ENCODE measurements around the gene UAP1L1. TPM values are rescaled to one million over a fixed set of nuclear protein-coding genes. Genes with fewer than 3 reads are reported as not detected.

UAP1L1 gene
- total and polyA plus RNA-seq, 7 donors, result 2.9 to 9.6 (median 5.7) TPM

DNA sequence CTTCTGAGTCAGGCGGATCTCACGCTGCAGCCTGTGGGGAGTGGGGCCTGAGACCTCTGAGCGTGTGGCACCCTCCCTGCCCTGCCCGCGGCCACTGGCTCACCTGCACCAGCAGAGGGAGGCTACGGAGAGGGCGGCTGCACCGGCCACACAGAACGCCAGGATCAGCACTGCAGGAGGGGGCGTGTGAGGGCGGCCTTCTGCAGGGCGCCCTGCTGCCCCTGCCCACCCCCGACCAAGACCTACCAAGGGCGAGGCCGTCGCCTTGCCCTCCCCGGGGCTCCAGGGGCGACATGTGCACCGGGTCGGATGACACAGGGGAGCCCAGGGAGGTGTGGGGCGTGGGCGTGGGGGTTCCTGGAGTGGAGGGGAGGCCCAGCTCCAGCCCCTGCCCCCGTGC lies 36.7 kb upstream of the UAP1L1 start:
- H3K27me3 ChIP-seq, result no peaks in the 10 kb centered on the region
- peaks cover 0 to 22% (median 19%) of the 10 kb centered on the region in 4 donors for H3K4me1 ChIP-seq
- no peak for DNase-seq
- TF ChIP-seq EP300 (IDR thresholded peaks at IDR 0.05), result no peak
- no peak for TF ChIP-seq POLR2A (IDR thresholded peaks at IDR 0.05)
- no peak for TF ChIP-seq CTCF (IDR thresholded peaks at IDR 0.05)
- TF ChIP-seq POLR2AphosphoS5 (IDR thresholded peaks at IDR 0.05), result no peak
- H3K36me3 ChIP-seq, result peaks cover 0 to 26% (median 16%) of the 10 kb centered on the region in 4 donors
- no peak overlapping the region for H3K4me3 ChIP-seq
- 87 to 89% methylated on average over 23 of the region's 23 CpGs for WGBS, 2 donors
- H3K9me3 ChIP-seq, result no peaks in the 10 kb centered on the region
- intact Hi-C loops (cut with DNase I), result no loop called here
- H3K27ac ChIP-seq, result peak overlapping the region in 2 of 4 donors; percentile 14

- Histone ChIP-seq H3K4me3 (no peak overlapping the region), H3K36me3 (peaks cover 0 to 26% (median 16%) of the 10 kb centered on the region in 4 donors), H3K27me3 (no peaks in the 10 kb centered on the region), H3K9me3 (no peaks in the 10 kb centered on the region), H3K27ac (peak overlapping the region in 2 of 4 donors; percentile 14 to 27), H3K4me1 (peaks cover 0 to 23% (median 21%) of the 10 kb centered on the region in 4 donors)
- TF ChIP-seq POLR2A (IDR thresholded peaks at IDR 0.05) (no peak), CTCF (IDR thresholded peaks at IDR 0.05) (no peak), EP300 (IDR thresholded peaks at IDR 0.05) (no peak), POLR2AphosphoS5 (IDR thresholded peaks at IDR 0.05) (no peak)
- intact Hi-C loops (cut with DNase I), result no loop called here
- DNase-seq, result no peak
- 72 to 75% methylated on average over 16 of the region's 16 CpGs for WGBS, 2 donors
Measured at GRCh38 chr9:137041124-137041523, 36.2 kb upstream of the UAP1L1 start.

DNA sequence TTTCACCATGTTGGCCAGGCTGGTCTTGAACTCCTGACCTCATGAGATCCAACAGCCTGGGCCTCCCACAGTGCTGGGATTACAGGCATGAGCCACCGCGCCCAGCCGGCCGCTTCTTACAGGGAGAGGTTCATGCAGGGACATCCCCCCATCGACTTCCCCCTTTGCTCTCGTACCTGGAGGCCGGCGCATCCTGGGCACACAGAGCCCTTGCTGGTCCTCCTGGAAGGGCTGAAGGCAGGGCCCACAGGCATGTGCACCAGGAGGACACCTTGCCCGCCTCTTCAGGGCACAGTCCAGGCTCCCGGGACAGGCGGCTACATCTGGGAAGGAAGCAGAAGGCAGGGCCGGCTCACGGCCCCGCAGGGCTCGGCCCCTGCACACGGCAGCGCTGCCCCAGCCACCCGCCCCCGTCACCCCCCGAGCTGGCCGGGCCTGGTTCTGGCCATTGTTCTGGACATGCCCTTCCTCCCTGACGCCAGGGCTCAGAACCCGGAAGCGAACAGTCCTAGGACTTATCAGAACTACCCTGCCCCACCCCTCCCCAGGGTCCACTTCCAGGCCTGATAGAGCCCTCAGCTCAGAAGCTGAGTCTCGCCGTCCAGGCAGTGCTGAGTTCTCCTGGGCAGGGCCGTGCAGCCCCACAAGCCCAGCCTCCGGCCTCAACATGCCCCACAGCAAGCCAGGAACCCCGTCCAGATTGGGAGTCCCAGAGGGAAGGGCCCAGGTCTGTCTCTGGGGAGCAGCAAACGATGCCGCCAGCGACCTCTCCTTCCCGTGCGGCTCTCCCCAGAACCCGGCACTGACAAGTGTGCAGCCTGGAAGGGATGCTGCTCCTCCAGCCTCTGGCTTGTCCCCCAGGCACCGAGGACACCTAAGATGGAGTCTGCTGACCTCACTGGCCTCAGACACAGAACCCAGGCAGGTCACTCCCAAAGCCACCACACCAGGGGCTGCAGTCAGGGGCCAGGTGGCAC lies 34.3 kb upstream of the UAP1L1 start:
- H3K4me1 ChIP-seq, result peaks cover 0 to 31% (median 28%) of the 10 kb centered on the region in 4 donors
- intact Hi-C loops (cut with DNase I), result no loop called here
- H3K9me3 ChIP-seq, result no peaks in the 10 kb centered on the region
- H3K36me3 ChIP-seq, result peaks cover 0 to 26% (median 16%) of the 10 kb centered on the region in 4 donors
- H3K4me3 ChIP-seq, result peak overlapping the region in 1 of 4 donors; percentile 2
- peaks cover 6 to 13% (median 11%) of the 10 kb centered on the region in 3 donors for H3K27me3 ChIP-seq
- DNase-seq, result no peak
- peak in 1 of 4 donors; percentile 8 for TF ChIP-seq POLR2AphosphoS5 (IDR thresholded peaks at IDR 0.05)
- no peak for TF ChIP-seq POLR2A (IDR thresholded peaks at IDR 0.05)
- WGBS, 2 donors, result 80 to 83% methylated on average over 36 of the region's 36 CpGs
- H3K27ac ChIP-seq, result peak overlapping the region; percentile 28 to 72 (median 47)

DNA sequence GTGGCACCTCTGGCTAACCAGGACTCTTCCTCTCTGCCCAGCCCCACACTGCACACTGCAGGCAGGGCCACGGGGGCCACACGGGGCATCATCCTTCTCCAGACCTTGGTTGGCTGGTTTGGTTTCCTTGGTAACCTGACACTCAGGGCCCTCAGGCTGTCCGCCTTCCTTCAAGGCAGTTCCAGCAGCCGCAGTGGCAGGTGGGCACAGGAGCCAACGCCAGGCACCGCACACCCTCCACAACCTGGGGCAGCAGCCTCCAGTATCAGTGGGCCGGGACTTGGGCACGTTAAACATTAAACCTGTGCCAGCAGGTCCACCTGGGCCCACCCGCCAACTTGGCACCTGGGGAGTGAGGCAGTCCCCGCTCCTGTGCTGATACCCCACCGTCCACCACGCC lies 33.3 kb upstream of the UAP1L1 start:
- Histone ChIP-seq H3K4me3 (peak overlapping the region in 2 of 4 donors; percentile 10 to 62), H3K27ac (peak overlapping the region; percentile 28 to 72 (median 47)), H3K4me1 (peaks cover 0 to 37% (median 34%) of the 10 kb centered on the region in 4 donors), H3K36me3 (peaks cover 0 to 21% (median 13%) of the 10 kb centered on the region in 4 donors), H3K27me3 (peaks cover 15 to 23% (median 21%) of the 10 kb centered on the region in 3 donors), H3K9me3 (no peaks in the 10 kb centered on the region)
- 15 to 57% methylated on average over 12 of the region's 12 CpGs for WGBS, 2 donors
- intact Hi-C loops (cut with DNase I), result no loop called here
- DNase-seq, result no peak
- no peak for TF ChIP-seq POLR2A (IDR thresholded peaks at IDR 0.05)
- no peak for TF ChIP-seq POLR2AphosphoS5 (IDR thresholded peaks at IDR 0.05)
- no peak for TF ChIP-seq EP300 (IDR thresholded peaks at IDR 0.05)
- no peak for TF ChIP-seq CTCF (IDR thresholded peaks at IDR 0.05)
